GM10266 (cell line): ENCODE results near the gene FH.

Source experiments
- DNase-seq: peaks from one replicate; pipeline ENCODE4 v3.0.0; 2012; ENCODE audit errors: extremely low spot score
- TF ChIP-seq, protein P1 (sequence below): IDR thresholded peaks from 2 replicates; pipeline ENCODE4 v1.5.1; 2012; ENCODE audit warnings: mild to moderate bottlenecking, low read depth; ENCODE audit not compliant: control insufficient read depth, insufficient read depth; ENCODE audit errors: missing control alignments

Gene FH

DNA sequence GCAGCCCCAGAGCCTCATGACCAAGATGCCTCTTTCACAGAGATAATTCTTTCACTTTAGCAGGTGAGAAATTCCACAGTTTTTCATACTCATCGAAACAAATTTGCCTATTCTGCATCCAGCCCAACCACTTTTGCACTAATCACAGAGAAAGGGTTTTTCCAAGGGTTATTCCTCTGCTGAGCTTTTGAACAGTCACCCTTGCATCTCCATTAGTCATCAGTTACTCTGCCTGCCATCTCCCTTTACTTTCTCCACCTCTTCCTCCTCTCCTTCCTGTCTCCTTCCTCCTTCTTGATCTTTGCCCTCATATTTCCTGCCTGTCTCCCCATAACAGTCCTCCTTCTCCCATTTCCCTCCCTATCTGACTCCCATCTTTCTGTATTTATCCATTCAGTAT is 43.9 kb downstream of the FH start:
- no peak for DNase-seq
- TF ChIP-seq, protein P1, sequence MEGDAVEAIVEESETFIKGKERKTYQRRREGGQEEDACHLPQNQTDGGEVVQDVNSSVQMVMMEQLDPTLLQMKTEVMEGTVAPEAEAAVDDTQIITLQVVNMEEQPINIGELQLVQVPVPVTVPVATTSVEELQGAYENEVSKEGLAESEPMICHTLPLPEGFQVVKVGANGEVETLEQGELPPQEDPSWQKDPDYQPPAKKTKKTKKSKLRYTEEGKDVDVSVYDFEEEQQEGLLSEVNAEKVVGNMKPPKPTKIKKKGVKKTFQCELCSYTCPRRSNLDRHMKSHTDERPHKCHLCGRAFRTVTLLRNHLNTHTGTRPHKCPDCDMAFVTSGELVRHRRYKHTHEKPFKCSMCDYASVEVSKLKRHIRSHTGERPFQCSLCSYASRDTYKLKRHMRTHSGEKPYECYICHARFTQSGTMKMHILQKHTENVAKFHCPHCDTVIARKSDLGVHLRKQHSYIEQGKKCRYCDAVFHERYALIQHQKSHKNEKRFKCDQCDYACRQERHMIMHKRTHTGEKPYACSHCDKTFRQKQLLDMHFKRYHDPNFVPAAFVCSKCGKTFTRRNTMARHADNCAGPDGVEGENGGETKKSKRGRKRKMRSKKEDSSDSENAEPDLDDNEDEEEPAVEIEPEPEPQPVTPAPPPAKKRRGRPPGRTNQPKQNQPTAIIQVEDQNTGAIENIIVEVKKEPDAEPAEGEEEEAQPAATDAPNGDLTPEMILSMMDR = no peak

DNA sequence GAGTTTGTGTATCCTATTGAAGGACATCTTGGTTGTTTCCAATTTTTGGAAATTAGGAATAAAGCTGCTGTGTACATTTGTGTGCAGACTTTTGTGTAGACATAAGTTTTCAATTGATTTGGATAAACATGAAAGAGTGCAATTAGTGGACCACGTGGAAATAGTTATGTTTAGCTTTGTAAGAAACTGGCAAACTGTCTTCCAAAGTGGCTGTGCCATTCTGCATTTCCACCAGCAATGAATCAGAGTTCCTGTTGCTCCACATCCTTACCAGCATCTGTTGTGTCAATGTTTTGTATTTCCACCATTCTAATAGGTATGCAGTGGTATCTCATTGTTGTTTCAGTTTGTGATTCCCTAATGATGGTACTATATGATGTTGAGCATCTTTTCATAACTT is 46.5 kb downstream of the FH start:
- TF ChIP-seq, protein P1 = no peak
- DNase-seq = no peak

DNA sequence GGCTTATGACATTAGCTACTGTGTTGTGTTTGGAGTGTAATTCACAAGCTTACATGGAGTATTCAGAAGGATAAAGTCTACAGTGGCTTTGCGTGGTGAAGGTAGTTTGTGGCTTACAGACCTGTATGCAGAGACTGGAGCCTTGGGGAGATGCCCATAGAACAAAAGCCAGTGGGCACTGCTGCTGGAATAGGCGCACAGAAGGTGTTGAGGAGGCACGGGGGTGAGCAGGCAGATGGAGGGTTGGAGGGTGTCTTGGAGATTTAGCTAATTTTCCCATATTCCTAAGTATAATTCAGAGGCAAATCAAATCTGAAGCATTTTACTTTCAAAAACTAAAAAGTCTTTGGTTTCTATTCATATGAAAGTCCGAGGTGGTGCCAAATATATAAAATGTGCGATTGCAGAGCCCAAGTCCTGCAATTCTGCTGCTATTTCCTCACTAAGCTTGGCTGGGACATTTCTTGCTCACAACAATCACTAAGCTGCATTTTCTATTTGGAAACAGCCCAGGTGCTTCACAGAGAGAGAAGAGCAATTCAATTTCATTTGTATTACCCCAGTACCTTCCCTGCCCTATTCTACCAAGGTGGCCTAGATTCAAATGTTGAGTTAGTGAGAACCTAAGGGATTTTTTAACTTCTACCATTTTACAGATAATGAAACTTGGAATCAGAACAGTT is 48.5 kb downstream of the FH start:
- TF ChIP-seq, protein P1 = no peak
- DNase-seq = no peak

DNA sequence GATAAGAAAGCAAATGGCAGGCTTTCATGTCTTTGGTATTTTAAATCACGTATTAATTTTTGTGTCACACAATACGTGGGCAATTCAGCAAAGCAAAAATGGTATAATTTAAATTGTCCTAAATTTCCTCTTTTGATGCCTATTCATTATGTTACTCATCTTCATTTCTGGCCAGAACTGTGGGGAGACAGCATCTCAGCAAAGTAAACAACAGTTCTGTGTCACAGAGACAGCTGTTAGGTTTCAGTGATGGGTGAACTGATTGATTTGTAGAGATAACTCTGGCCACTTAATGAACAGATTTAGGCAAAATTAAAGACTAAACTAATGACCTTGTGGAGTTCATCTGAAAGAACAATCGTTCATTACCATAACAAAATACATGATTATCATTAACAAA is 49.2 kb downstream of the FH start:
- TF ChIP-seq, protein P1 = no peak
- no peak for DNase-seq

DNA sequence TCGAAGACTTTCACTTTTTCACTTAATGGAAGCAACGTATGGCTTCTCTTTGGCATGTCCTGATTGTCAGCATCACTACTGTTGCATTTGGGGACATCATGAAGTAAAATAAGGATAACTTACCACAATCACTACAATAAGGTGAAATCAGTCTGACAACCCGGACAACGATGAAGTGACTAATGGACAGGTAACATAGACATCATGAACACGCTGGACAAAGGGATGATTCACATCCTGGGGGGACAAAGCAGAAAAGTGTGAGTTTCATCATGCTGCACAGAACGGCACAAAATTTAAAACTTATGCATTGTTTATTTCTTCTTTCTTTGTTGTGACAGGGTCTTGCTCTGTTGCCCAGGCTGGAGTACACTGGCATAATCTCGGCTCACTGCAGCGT is 53.9 kb downstream of the FH start:
- no peak for DNase-seq
- TF ChIP-seq, protein P1 = no peak

DNA sequence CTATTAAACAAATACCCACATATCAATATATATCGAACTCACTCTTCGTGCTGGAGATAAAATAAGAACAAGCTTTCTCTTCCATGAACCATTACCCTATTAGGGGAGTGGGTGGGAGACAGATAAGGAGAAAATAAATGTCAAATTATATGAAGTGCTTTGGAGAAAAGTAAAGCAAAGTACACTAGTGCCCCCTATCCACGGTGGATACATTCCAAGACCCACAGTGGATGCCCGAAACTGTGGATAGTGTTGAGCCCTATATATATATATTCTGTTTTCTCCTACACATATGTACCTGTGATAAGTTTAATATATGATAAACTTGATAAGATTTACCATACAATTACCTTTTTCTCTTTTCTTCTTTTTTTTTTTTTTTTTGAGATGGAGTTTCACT is 54.6 kb downstream of the FH start:
- TF ChIP-seq, protein P1 = no peak
- DNase-seq = no peak

DNA sequence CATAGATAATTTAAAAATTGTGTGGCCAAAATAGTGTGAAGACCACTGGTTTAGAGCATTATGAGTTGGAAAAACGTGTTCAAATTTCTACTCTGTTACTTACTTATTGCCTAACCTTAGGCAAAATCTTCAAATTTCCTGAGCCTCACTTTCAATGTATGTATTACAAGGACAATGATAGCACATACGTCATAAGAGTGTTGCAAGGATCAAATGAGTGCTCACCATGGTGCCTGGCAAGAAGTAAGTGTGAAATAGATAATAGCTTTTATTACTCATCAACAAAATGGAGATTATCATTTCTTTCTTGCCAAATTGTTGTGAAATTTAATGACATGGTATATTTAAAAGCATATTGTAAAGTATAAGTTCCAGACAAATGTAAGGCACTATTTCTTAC is 57.2 kb downstream of the FH start:
- TF ChIP-seq, protein P1 = no peak
- DNase-seq = no peak
